GM18511 (cell line): ENCODE data around the gene COPZ1.

Source experiments
- ATAC-seq: cut with Tn5 transposase; IDR thresholded peaks from one replicate; pipeline ENCODE4 v1.9.1; 2021; ENCODE audit warnings: mild to moderate bottlenecking, moderate library complexity; ENCODE audit not compliant: unreplicated experiment

The COPZ1 gene

GRCh38 chr12:54357506-54358190 lies 32.7 kb downstream of the COPZ1 start:
- ATAC-seq = no peak

GRCh38 chr12:54358191-54358944 lies 33.4 kb downstream of the COPZ1 start:
- ATAC-seq = no peak

GRCh38 chr12:54358945-54359761 lies 34.2 kb downstream of the COPZ1 start:
- peak; percentile 99 for ATAC-seq

- ATAC-seq = no peak
These were observed 34.9 kb downstream of the COPZ1 start for GRCh38 chr12:54359762-54360351.

GRCh38 chr12:54360717-54361456 lies 36.0 kb downstream of the COPZ1 start:
- no peak for ATAC-seq

GRCh38 chr12:54363047-54363446 lies 38.1 kb downstream of the COPZ1 start:
- no peak for ATAC-seq

GRCh38 chr12:54363618-54364017 lies 38.7 kb downstream of the COPZ1 start:
- ATAC-seq = no peak

GRCh38 chr12:54364413-54364812 lies 39.5 kb downstream of the COPZ1 start, which contains the start of gene GPR84:
GPR84 (minus strand) TSS chr12:54364486; CDS start chr12:54363851, 635 bp downstream.
- no peak for ATAC-seq

- no peak for ATAC-seq
These were observed 43.2 kb downstream of the COPZ1 start for GRCh38 chr12:54368025-54368708.

- ATAC-seq = peak; percentile 84
These were observed 44.0 kb downstream of the COPZ1 start for GRCh38 chr12:54368709-54369596.

GRCh38 chr12:54369597-54370131 lies 44.7 kb downstream of the COPZ1 start:
- ATAC-seq = no peak

GRCh38 chr12:54370171-54370730 lies 45.3 kb downstream of the COPZ1 start:
- ATAC-seq = peak; percentile 57

GRCh38 chr12:54371328-54372112 lies 46.6 kb downstream of the COPZ1 start:
- ATAC-seq = no peak

- no peak for ATAC-seq
These were observed 47.3 kb downstream of the COPZ1 start for GRCh38 chr12:54372113-54372806.

GRCh38 chr12:54373649-54374561 lies 49.0 kb downstream of the COPZ1 start:
- no peak for ATAC-seq
